ENCODE measurements around the gene CUZD1. TPM values are rescaled to one million over a fixed set of nuclear protein-coding genes. Genes with fewer than 3 reads are reported as not detected.

Gene CUZD1
- total RNA-seq, 1 donor from 2014 or later = 0.23 TPM

- Histone ChIP-seq H3K79me2 (ENCODE audit: insufficient read depth, low read length) (no peaks in the 10 kb centered on the region), H3K4me3 (ENCODE audit: insufficient read depth, low read depth, low read length) (no peak overlapping the region), H3K4me2 (ENCODE audit: low read length) (no peak overlapping the region), H3K9me3 (ENCODE audit: insufficient read depth, low read depth, low read length) (no peaks in the 10 kb centered on the region), H2AFZ (ENCODE audit: low read depth, low read length) (no peak overlapping the region), H3K27me3 (ENCODE audit: insufficient read depth, low read length) (no peaks in the 10 kb centered on the region), H3K4me1 (ENCODE audit: insufficient read depth, low read length) (no peaks in the 10 kb centered on the region), H4K20me1 (ENCODE audit: insufficient read depth, low read length) (no peaks in the 10 kb centered on the region), H3K36me3 (ENCODE audit: insufficient read depth, low read length) (no peaks in the 10 kb centered on the region), H3K9ac (ENCODE audit: low read length) (no peak overlapping the region), H3K27ac (ENCODE audit: low read depth, low read length) (no peak overlapping the region)
- Mint-ChIP-seq H3K27me3 (ENCODE audit: low read depth, unreplicated experiment) (peaks cover 26% of the 10 kb centered on the region), H3K4me1 (ENCODE audit: low read depth, unreplicated experiment) (no peaks in the 10 kb centered on the region), H3K9me3 (ENCODE audit: unreplicated experiment) (peaks cover 2% of the 10 kb centered on the region), H3K27ac (ENCODE audit: unreplicated experiment) (no peak overlapping the region), H3K4me3 (ENCODE audit: unreplicated experiment) (no peak overlapping the region), H3K36me3 (ENCODE audit: low read depth, unreplicated experiment) (no peaks in the 10 kb centered on the region)
- no peak for DNase-seq (ENCODE audit: low read depth)
- FAIRE-seq = no peak
- TF ChIP-seq EZH2 (IDR thresholded peaks at IDR 0.05; ENCODE audit: insufficient read depth, low read length) (no peak), CTCF (IDR thresholded peaks at IDR 0.05; ENCODE audit: insufficient read depth, low read depth, low read length) (no peak)
Measured at GRCh38 chr10:122798704-122799231, 46.9 kb downstream of the CUZD1 start.

- H3K9me3 Mint-ChIP-seq (ENCODE audit: unreplicated experiment) = peaks cover 2% of the 10 kb centered on the region
- H3K27ac Mint-ChIP-seq (ENCODE audit: unreplicated experiment) = no peak overlapping the region
- H3K4me3 Mint-ChIP-seq (ENCODE audit: unreplicated experiment) = no peak overlapping the region
Measured at GRCh38 chr10:122796796-122797195, 48.9 kb downstream of the CUZD1 start.

More at GRCh38 chr10:122796796-122797195, 48.9 kb downstream of the CUZD1 start:
- FAIRE-seq (no peak), DNase-seq (ENCODE audit: low read depth) (no peak)
- Histone ChIP-seq H3K9ac (ENCODE audit: low read length) (no peak overlapping the region), H3K27ac (ENCODE audit: low read depth, low read length) (no peak overlapping the region), H3K27me3 (ENCODE audit: insufficient read depth, low read length) (no peaks in the 10 kb centered on the region), H3K9me3 (ENCODE audit: insufficient read depth, low read depth, low read length) (no peaks in the 10 kb centered on the region), H3K79me2 (ENCODE audit: insufficient read depth, low read length) (no peaks in the 10 kb centered on the region), H2AFZ (ENCODE audit: low read depth, low read length) (no peak overlapping the region), H4K20me1 (ENCODE audit: insufficient read depth, low read length) (no peaks in the 10 kb centered on the region), H3K4me3 (ENCODE audit: insufficient read depth, low read depth, low read length) (no peak overlapping the region), H3K4me2 (ENCODE audit: low read length) (no peak overlapping the region), H3K36me3 (ENCODE audit: insufficient read depth, low read length) (no peaks in the 10 kb centered on the region), H3K4me1 (ENCODE audit: insufficient read depth, low read length) (no peaks in the 10 kb centered on the region)
- no peaks in the 10 kb centered on the region for H3K4me1 Mint-ChIP-seq (ENCODE audit: low read depth, unreplicated experiment)
- no peak for TF ChIP-seq EZH2 (IDR thresholded peaks at IDR 0.05; ENCODE audit: insufficient read depth, low read length)
- TF ChIP-seq CTCF (IDR thresholded peaks at IDR 0.05; ENCODE audit: insufficient read depth, low read depth, low read length) = no peak
- H3K36me3 Mint-ChIP-seq (ENCODE audit: low read depth, unreplicated experiment) = no peaks in the 10 kb centered on the region
- peaks cover 26% of the 10 kb centered on the region for H3K27me3 Mint-ChIP-seq (ENCODE audit: low read depth, unreplicated experiment)
